Muscle layer of duodenum (tissue), 2 donors: ENCODE data around the gene PSMC3.

Experiments used
- H3K27ac ChIP-seq: one replicate; pipeline ENCODE4 v1.7.0; 2013; ENCODE audit warnings: mild to moderate bottlenecking, low read length
- H3K27me3 ChIP-seq: one replicate; pipeline ENCODE4 v1.7.0; 2013; ENCODE audit warnings: low read depth, mild to moderate bottlenecking, control low read depth, low read length
- H3K36me3 ChIP-seq, 2 donors: one replicate each; pipeline ENCODE4 v1.7.0; 2013; ENCODE audit warnings: low read length in 2 of 2, control low read depth in 1 of 2, mild to moderate bottlenecking in 1 of 2; ENCODE audit not compliant: insufficient read depth in 2 of 2, control insufficient read depth in 1 of 2
- H3K4me1 ChIP-seq, 2 donors: one replicate each; pipeline ENCODE4 v1.7.0; 2013; ENCODE audit warnings: low read length in 2 of 2, mild to moderate bottlenecking in 2 of 2, control low read depth in 1 of 2, moderate library complexity in 1 of 2; ENCODE audit not compliant: insufficient read depth in 2 of 2, control insufficient read depth in 1 of 2
- H3K4me3 ChIP-seq, 2 donors: one replicate each; pipeline ENCODE4 v1.7.0; 2013; ENCODE audit warnings: low read length in 2 of 2, low read depth in 1 of 2, mild to moderate bottlenecking in 1 of 2
- H3K9me3 ChIP-seq, 2 donors: one replicate each; pipeline ENCODE4 v1.7.0; 2013; ENCODE audit warnings: low read length in 2 of 2, control low read depth in 1 of 2, mild to moderate bottlenecking in 1 of 2; ENCODE audit not compliant: control insufficient read depth in 1 of 2
- donor health status: healthy.

The PSMC3 gene

DNA sequence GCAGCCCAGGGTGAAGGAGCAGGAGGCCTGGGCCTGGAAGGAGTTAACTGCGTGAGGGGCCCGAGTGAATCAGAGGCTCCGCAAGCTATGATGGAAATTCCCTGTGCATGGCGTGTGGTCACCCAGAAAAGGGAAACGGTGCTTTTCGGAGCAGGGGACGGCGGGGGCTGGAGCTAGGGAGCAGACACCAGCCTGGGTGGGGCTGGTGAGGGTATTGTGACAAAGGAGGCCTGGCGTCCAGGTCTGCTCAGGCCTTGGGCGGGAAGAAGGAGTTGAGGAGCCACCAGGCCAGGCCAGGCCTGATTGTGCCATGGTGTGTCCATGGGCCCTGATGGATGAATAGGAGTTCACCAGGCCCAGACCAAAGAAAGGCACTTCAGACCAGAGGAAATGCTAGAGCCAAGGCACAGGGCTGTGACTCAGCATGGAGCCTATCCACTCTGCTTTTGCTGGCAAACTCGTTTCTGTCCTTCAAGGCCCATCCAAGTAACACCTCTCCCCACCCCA lies 35.1 kb downstream of the PSMC3 start:
- H3K27me3 ChIP-seq = no peaks in the 10 kb centered on the region
- no peaks in the 10 kb centered on the region for H3K36me3 ChIP-seq
- H3K4me1 ChIP-seq = peaks cover 0 to 7% of the 10 kb centered on the region in 2 donors
- no peak overlapping the region for H3K4me3 ChIP-seq
- no peaks in the 10 kb centered on the region for H3K9me3 ChIP-seq
- H3K27ac ChIP-seq = peak overlapping the region; percentile 63

- Histone ChIP-seq H3K27me3 (no peaks in the 10 kb centered on the region), H3K4me3 (no peak overlapping the region), H3K4me1 (peaks cover 0 to 7% of the 10 kb centered on the region in 2 donors), H3K36me3 (no peaks in the 10 kb centered on the region), H3K9me3 (no peaks in the 10 kb centered on the region), H3K27ac (peak overlapping the region; percentile 63)
Observed at GRCh38 chr11:47390422-47390760, 35.8 kb downstream of the PSMC3 start.

DNA sequence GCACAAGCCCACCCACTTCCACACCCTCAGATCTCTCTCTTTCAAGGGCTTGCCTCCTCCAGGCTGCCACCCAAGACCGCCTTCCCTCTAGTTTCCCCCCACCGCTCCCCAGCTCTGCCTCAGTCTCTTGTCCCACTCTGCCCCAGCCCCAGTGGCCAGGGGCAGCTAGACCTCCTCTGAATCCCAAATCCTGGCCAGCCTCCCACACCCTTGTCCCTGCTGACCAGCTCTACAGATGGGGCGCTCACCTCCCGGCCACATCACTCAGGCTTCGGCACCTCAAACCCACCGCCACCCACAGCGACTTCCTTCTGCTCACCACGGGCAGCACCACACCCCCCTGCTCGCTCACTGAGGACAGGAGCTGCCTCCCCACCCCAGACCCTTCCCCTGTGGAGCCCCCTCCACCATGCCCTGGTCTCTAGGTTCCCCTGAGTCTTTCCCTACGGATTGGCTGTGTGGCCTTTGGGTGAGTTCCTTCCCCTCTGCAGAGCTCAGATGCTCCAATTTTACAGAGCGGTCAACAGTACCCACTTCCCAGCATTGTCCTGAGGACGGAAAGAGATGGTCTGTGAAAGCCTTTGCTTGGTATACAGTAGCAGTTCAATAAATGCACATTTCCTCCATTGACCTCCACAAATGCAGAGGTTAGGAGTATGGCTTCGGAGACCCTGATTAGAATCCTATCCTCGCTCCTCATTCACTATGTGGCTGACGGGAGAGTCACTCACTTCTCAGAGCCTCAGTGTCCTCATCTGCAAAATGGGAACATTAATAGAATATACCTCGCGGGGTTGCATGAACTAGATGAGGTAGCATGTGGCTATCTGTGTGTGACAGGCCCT lies 36.4 kb downstream of the PSMC3 start:
- no peaks in the 10 kb centered on the region for H3K9me3 ChIP-seq
- peaks cover 0 to 7% of the 10 kb centered on the region in 2 donors for H3K4me1 ChIP-seq
- no peak overlapping the region for H3K4me3 ChIP-seq
- H3K36me3 ChIP-seq = no peaks in the 10 kb centered on the region
- H3K27ac ChIP-seq = no peak overlapping the region
- H3K27me3 ChIP-seq = no peaks in the 10 kb centered on the region

DNA sequence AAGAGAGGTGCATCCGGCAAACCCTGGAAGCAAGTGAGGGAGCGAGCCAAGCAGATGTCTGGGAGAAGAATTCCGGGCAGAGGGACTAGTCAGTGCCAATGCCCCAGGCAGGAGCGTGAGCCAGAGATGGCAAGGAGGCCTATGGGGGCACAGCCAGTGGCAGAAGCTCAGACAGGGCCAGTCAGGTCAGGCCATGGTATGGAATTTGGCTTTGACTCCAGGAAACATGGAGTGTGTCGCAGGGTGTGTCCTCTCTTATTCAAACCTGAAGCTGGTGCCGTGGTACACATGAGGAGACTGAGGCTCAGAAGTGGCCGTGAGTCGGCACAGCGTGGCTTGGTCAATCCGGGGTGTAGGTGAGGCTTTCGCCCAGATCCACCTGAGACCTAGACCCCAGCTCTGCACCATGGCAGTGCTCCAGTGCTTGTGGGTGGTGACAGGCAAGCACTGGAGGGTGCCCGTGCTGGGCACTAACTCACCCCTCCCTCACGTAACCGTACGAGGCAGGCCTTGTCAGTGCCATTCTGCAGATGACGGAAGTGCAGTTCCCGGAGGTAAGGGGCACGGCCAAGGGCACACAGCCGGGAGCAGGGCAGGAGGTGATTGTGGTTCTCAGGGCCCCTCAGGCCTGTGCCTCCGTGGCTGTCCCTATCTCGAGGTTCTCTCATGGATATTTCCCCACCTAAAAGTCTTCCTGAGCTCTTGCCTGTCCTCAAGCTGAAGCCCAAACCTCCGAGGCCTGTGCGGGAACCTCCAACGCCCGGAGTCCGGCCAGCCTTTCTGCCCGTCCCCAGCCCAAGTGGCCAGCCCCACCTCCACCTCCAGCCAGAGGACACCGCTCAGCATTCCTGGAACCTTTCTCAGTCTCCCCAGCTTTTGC lies 37.3 kb downstream of the PSMC3 start:
- Histone ChIP-seq H3K27ac (no peak overlapping the region), H3K9me3 (no peaks in the 10 kb centered on the region), H3K4me3 (no peak overlapping the region), H3K36me3 (no peaks in the 10 kb centered on the region), H3K27me3 (no peaks in the 10 kb centered on the region), H3K4me1 (peaks cover 0 to 6% of the 10 kb centered on the region in 2 donors)

DNA sequence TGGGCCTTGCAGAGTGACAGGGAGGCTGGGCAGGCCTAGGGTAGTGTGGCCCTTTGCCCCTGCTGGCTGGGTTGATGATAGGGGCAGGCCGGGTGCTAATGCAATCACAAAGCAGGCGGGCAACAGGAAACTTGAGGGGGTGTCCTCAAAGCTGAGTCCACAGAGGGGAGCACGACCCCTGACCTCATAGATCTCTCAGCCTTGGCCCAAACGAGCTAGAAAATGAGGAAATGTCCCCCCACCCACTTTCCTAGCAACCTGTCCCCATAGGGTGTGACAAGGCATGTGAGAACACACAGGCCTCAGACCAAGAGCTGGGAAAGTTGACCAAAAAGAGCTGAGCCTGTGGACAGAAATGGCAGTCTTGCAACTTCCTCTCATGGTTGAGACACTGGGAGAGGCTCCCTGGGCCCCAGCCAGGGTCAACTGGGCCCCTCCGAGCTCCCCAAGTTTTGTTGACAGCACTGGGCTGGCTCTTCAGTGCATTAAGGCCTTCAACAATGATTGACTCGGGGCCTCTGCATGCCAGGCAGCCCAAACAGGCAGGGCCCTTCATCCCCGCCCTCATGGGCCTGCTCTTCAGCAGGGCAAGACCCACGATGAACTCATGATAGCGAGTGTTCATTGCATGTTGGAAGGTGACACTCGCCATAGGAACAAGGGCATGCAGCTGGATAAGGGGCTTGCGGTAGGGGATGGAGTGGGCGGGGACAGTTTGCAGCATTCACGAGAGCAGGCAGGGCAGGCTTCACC lies 38.1 kb downstream of the PSMC3 start:
- Histone ChIP-seq H3K27me3 (no peaks in the 10 kb centered on the region), H3K4me3 (no peak overlapping the region), H3K36me3 (no peaks in the 10 kb centered on the region), H3K4me1 (no peaks in the 10 kb centered on the region), H3K27ac (no peak overlapping the region), H3K9me3 (no peaks in the 10 kb centered on the region)

- Histone ChIP-seq H3K9me3 (no peaks in the 10 kb centered on the region), H3K36me3 (no peaks in the 10 kb centered on the region), H3K27me3 (no peaks in the 10 kb centered on the region), H3K4me3 (no peak overlapping the region), H3K4me1 (no peaks in the 10 kb centered on the region), H3K27ac (no peak overlapping the region)
Observed at GRCh38 chr11:47384498-47384897, 41.7 kb downstream of the PSMC3 start.

GRCh38 chr11:47383071-47383470 lies 43.2 kb downstream of the PSMC3 start:
- H3K36me3 ChIP-seq = no peaks in the 10 kb centered on the region
- H3K4me1 ChIP-seq = no peaks in the 10 kb centered on the region
- no peaks in the 10 kb centered on the region for H3K27me3 ChIP-seq
- H3K9me3 ChIP-seq = no peaks in the 10 kb centered on the region
- no peak overlapping the region for H3K4me3 ChIP-seq
- H3K27ac ChIP-seq = no peak overlapping the region

DNA sequence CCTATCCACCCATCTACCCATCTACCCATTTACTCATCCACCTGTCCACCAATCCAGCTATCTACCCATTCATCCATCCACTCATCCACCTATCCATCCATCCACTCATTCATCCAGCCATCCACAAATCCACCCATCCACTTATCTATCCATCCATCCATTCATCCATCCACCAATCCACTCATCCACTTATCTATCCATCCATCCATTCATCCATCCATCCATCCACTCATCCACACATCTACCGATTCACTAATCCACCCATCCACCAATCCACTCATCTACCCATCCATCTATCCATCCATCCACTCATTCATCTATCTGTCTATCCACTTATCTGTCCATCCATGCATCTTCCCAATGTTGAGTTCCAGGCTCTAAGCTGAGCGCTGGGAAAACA lies 46.2 kb downstream of the PSMC3 start:
- Histone ChIP-seq H3K36me3 (no peaks in the 10 kb centered on the region), H3K4me1 (no peaks in the 10 kb centered on the region), H3K4me3 (no peak overlapping the region), H3K27me3 (no peaks in the 10 kb centered on the region), H3K9me3 (no peaks in the 10 kb centered on the region), H3K27ac (no peak overlapping the region)

DNA sequence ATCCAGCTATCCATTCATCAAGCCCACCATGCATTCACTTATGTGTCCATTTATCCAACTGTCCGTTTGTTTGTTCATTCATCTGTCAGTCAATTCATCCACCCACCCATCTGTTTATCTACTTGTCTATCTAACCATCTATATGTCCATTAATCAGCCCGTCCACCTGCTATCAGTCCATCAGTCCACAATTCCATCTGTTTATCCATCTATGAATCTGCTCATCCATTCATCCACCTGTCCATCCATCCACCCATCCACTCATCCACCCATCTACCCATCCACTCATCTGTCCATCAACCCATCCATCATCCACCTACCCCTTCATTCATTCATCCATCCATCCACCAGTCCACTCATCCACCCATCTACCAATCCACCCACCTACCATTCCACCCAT lies 46.9 kb downstream of the PSMC3 start:
- Histone ChIP-seq H3K36me3 (no peaks in the 10 kb centered on the region), H3K4me3 (no peak overlapping the region), H3K9me3 (no peaks in the 10 kb centered on the region), H3K27me3 (no peaks in the 10 kb centered on the region), H3K4me1 (no peaks in the 10 kb centered on the region), H3K27ac (no peak overlapping the region)

GRCh38 chr11:47378836-47379170 lies 47.4 kb downstream of the PSMC3 start:
- no peak overlapping the region for H3K4me3 ChIP-seq
- H3K27ac ChIP-seq = peak overlapping the region; percentile 49
- H3K36me3 ChIP-seq = no peaks in the 10 kb centered on the region
- no peaks in the 10 kb centered on the region for H3K9me3 ChIP-seq
- H3K4me1 ChIP-seq = no peaks in the 10 kb centered on the region
- H3K27me3 ChIP-seq = no peaks in the 10 kb centered on the region
